Adrenal gland (tissue), 12 donors: ENCODE data around the gene CDC34. TPM values are rescaled to one million over a fixed set of nuclear protein-coding genes. Genes with fewer than 3 reads are reported as not detected.

Experiments used
- DNase-seq, 7 donors: peaks; one replicate each; pipeline ENCODE4 v3.0.0-alpha.2; 2019 to 2020
- H3K27ac ChIP-seq, 5 donors: fragments of 200-600 bp; sonication (generic) in 4 of 5; 1 replicate in 3 of 5; 2 replicates in 2 of 5; pipeline versions ENCODE4 v1.5.1 to v1.8.0; 2016 to 2020; ENCODE audit warnings: mild to moderate bottlenecking in 1 of 5
- H3K27me3 ChIP-seq: fragments of 200-600 bp; 2 replicates; pipeline ENCODE4 v1.8.0; 2021
- H3K36me3 ChIP-seq, 2 donors: fragments of 200-600 bp; replicated peaks in 1 of 2; 1 replicate in 1 of 2; 2 replicates in 1 of 2; pipeline versions ENCODE4 v1.5.1 to v1.8.0; 2018 to 2022
- H3K4me1 ChIP-seq, 2 donors: fragments of 200-600 bp; replicated peaks in 1 of 2; 1 replicate in 1 of 2; 2 replicates in 1 of 2; pipeline versions ENCODE4 v1.5.1 to v1.8.0; 2018 to 2021
- H3K4me3 ChIP-seq, 4 donors: fragments of 200-600 bp; sonication (generic) in 3 of 4; one replicate each; pipeline ENCODE4 v1.5.1; 2016 to 2018
- H3K9me3 ChIP-seq, 3 donors: fragments of 200-600 bp; sonication (generic) in 1 of 3; replicated peaks in 1 of 3; 1 replicate in 2 of 3; 2 replicates in 1 of 3; pipeline versions ENCODE4 v1.5.1 to v1.8.0; 2016 to 2021
- POLR2A ChIP-seq, 2 donors: fragments of 450-650 bp; IDR thresholded peaks; one replicate each; pipeline ENCODE4 v1.6.1; 2017; ENCODE audit warnings: antibody characterized with exemption in 2 of 2, mild to moderate bottlenecking in 2 of 2, moderate library complexity in 1 of 2
- WGBS, 4 donors: extraction: QIAGEN DNeasy Blood & Tissue Kit in 2 of 4; methylation state at CpG; one replicate each; pipeline versions ENCODE4 v1.1.5 to v1.1.7; 2013 to 2017; 5-methylcytosine and 5-hydroxymethylcytosine counted together
- intact Hi-C, 2 donors: fragments of 100-400 bp; cut with DNase I; formaldehyde crosslinking; loops; one replicate each; pipeline versions ENCODE4 v1.14.1 to v1.15.0; 2022 to 2023
- polyA plus RNA-seq, 3 donors: library from polyadenylated mRNA; stranded (reverse); fragments of 200-250 nt in 2 of 3; fragments of 350-450 nt in 1 of 3; fragmentation: Illumina TruSeq in 1 of 3; extraction: RNeasy Lipid Tissue Mini Kit (QIAGEN cat#74804) in 1 of 3; gene quantifications; one replicate each; pipeline ENCODE4 v1.2.3, GENCODE V29; 2013 to 2014
- total RNA-seq, 9 donors: library from RNA; depleted of rRNA in 4 of 9; stranded (reverse); fragments of >200 nt in 4 of 9; fragments of 120-200 nt in 1 of 9; fragmentation: NEBNext Ultra II Directional in 1 of 9; extraction: Animal tissue kit (Norgen Biotek cat#: 25700) in 1 of 9; gene quantifications; one replicate each; pipeline versions ENCODE4 v1.1.0 to v1.2.4, GENCODE V29; 2013 to 2023
- TF ChIP-seq, protein P1 (sequence below), 6 experiments: fragments of 450-650 bp in 4 of 6; fragments of 200-600 bp in 2 of 6; sonication (generic) in 1 of 6; IDR thresholded peaks; 1 replicate in 5 of 6; 2 replicates in 1 of 6; pipeline versions ENCODE4 v1.5.1 to v1.8.0; 2016 to 2021; ENCODE audit warnings: antibody characterized with exemption in 6 of 6, mild to moderate bottlenecking in 2 of 6, moderate library complexity in 1 of 6
- donor health status: healthy with polysubstance abuse.
- donor health status: Bipolar disorder and iron deficiency.
- donor health status: DM: yes; HTN: yes; CAD: no.
- donor health status: DM: no; HTN: no; CAD: no.
- donor health status: DM: no; HTN: no; CAD: no.
- donor health status: DM: yes; HTN: yes; CAD: no.

The CDC34 gene
- total and polyA plus RNA-seq, 12 donors: 22.2 to 151 (median 64.9) TPM

GRCh38 chr19:517721-518597 is 13.6 kb upstream of the CDC34 start:
- Histone ChIP-seq H3K4me3 (no peak overlapping the region), H3K4me1 (no peaks in the 10 kb centered on the region), H3K36me3 (no peaks in the 10 kb centered on the region), H3K27me3 (no peaks in the 10 kb centered on the region), H3K9me3 (no peaks in the 10 kb centered on the region), H3K27ac (no peak overlapping the region)
- WGBS, 4 donors: 47 to 60% (median 54%) methylated on average over 1 to 10 of the region's 10 CpGs
- DNase-seq: no peak
- no peak for TF ChIP-seq POLR2A (IDR thresholded peaks at IDR 0.05)
- TF ChIP-seq, protein P1, sequence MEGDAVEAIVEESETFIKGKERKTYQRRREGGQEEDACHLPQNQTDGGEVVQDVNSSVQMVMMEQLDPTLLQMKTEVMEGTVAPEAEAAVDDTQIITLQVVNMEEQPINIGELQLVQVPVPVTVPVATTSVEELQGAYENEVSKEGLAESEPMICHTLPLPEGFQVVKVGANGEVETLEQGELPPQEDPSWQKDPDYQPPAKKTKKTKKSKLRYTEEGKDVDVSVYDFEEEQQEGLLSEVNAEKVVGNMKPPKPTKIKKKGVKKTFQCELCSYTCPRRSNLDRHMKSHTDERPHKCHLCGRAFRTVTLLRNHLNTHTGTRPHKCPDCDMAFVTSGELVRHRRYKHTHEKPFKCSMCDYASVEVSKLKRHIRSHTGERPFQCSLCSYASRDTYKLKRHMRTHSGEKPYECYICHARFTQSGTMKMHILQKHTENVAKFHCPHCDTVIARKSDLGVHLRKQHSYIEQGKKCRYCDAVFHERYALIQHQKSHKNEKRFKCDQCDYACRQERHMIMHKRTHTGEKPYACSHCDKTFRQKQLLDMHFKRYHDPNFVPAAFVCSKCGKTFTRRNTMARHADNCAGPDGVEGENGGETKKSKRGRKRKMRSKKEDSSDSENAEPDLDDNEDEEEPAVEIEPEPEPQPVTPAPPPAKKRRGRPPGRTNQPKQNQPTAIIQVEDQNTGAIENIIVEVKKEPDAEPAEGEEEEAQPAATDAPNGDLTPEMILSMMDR (IDR thresholded peaks at IDR 0.05): no peak
- intact Hi-C loops: no loop called here

DNA sequence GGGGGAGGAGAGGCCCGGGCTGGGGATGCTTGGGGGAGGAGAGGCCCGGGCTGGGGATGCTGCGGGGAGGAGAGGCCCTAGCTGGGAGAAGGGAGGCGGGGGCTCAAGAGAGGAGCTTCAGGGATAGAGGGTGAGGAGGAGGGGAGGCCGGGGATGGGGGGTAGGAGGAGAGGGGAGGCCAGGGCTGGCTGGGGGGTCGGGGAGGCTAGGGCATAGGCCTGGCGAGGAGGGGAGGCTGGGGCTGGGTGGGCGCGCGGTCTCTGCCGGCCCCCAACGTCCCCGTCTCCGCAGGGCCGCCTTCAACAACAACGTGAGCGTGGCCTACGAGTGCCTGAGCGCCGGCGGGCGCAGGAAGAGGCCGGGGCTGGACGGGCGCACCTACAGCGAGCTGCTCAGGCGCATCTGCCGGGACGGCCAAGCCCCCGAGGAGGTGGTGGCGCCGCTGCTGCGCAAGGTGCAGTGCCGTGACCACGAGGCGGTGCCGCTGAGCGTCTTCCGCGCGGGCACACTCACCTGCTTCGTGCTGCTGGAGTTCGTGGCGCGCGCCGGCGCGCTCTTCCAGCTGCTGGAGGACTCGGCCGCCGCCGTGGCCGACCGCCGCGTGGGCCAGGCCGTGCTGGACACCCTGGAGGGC is 12.8 kb upstream of the CDC34 start:
- WGBS, 4 donors: 15 to 37% (median 28%) methylated on average over 13 to 58 of the region's 58 CpGs
- H3K27ac ChIP-seq: no peak overlapping the region
- no peaks in the 10 kb centered on the region for H3K36me3 ChIP-seq
- no peaks in the 10 kb centered on the region for H3K4me1 ChIP-seq
- no peaks in the 10 kb centered on the region for H3K27me3 ChIP-seq
- H3K4me3 ChIP-seq: no peak overlapping the region
- TF ChIP-seq, protein P1 (IDR thresholded peaks at IDR 0.05): no peak
- TF ChIP-seq POLR2A (IDR thresholded peaks at IDR 0.05): no peak
- intact Hi-C loops: no loop called here
- no peak for DNase-seq
- H3K9me3 ChIP-seq: no peaks in the 10 kb centered on the region

GRCh38 chr19:519449-519865 is 12.1 kb upstream of the CDC34 start:
- Histone ChIP-seq H3K27me3 (no peaks in the 10 kb centered on the region), H3K36me3 (no peaks in the 10 kb centered on the region), H3K9me3 (no peaks in the 10 kb centered on the region), H3K4me3 (no peak overlapping the region), H3K4me1 (no peaks in the 10 kb centered on the region), H3K27ac (no peak overlapping the region)
- no peak for DNase-seq
- intact Hi-C loops: no loop called here
- TF ChIP-seq, protein P1 (IDR thresholded peaks at IDR 0.05): no peak
- TF ChIP-seq POLR2A (IDR thresholded peaks at IDR 0.05): no peak
- 78 to 91% (median 82%) methylated on average over 11 to 45 of the region's 45 CpGs for WGBS, 4 donors

- H3K9me3 ChIP-seq: no peaks in the 10 kb centered on the region
- H3K27me3 ChIP-seq: no peaks in the 10 kb centered on the region
- intact Hi-C loops: no loop called here
- no peaks in the 10 kb centered on the region for H3K4me1 ChIP-seq
- H3K4me3 ChIP-seq: no peak overlapping the region
- no peak overlapping the region for H3K27ac ChIP-seq
- 78 to 92% (median 91%) methylated on average over 4 to 12 of the region's 12 CpGs for WGBS, 4 donors
- no peaks in the 10 kb centered on the region for H3K36me3 ChIP-seq
- TF ChIP-seq, protein P1 (IDR thresholded peaks at IDR 0.05): no peak
- no peak for TF ChIP-seq POLR2A (IDR thresholded peaks at IDR 0.05)
- DNase-seq: no peak
Measured at GRCh38 chr19:522726-523125, 8.8 kb upstream of the CDC34 start.
